Mesodermal cell (in vitro differentiated cells): ENCODE results near the gene SLC25A1.
"Not testable (repeated sequence)": the region's sequence is repeated elsewhere in the genome, so short reads cannot be mapped to it uniquely, and the experiment has no call there.

Experiments
- H3K27ac ChIP-seq: 2 replicates; pipeline ENCODE4 v1.7.0; 2013; ENCODE audit warnings: mild to moderate bottlenecking, low read depth, low read length, moderate library complexity; ENCODE audit not compliant: severe bottlenecking
- H3K36me3 ChIP-seq: 2 replicates; pipeline ENCODE4 v1.7.1; 2013; ENCODE audit warnings: mild to moderate bottlenecking, low read length, moderate library complexity; ENCODE audit not compliant: control insufficient read depth, insufficient read depth
- H3K4me1 ChIP-seq: one replicate; pipeline ENCODE4 v1.7.1; 2013; ENCODE audit warnings: mild to moderate bottlenecking, low read length; ENCODE audit not compliant: insufficient read depth, control insufficient read depth, poor library complexity, severe bottlenecking
- H3K4me3 ChIP-seq: 2 replicates; pipeline ENCODE4 v1.7.0; 2013; ENCODE audit warnings: low read length, control low read depth, mild to moderate bottlenecking; ENCODE audit not compliant: insufficient read depth, poor library complexity, severe bottlenecking; ENCODE audit errors: extremely low read depth
- H3K9me3 ChIP-seq: 2 replicates; pipeline ENCODE4 v1.7.1; 2013; ENCODE audit warnings: mild to moderate bottlenecking, low read length, moderate library complexity; ENCODE audit not compliant: control insufficient read depth
- WGBS, 2 experiments: methylation state at CpG; one replicate each; pipeline ENCODE4 v1.1.5; 2013; ENCODE audit warnings: missing lambda C conversion rate in 2 of 2; ENCODE audit not compliant: insufficient coverage in 2 of 2; 5-methylcytosine and 5-hydroxymethylcytosine counted together

SLC25A1 gene

GRCh38 chr22:19156109-19156508 is 22.4 kb downstream of the SLC25A1 start:
- H3K4me3 ChIP-seq, H3K9me3 ChIP-seq, H3K4me1 ChIP-seq, H3K36me3 ChIP-seq, H3K27ac ChIP-seq: not testable (repeated sequence)
- 84 to 95% methylated on average over 4 to 9 of the region's 9 CpGs for WGBS, 2 experiments

- no peak overlapping the region for H3K27ac ChIP-seq
- no peaks in the 10 kb centered on the region for H3K4me1 ChIP-seq
- H3K9me3 ChIP-seq, result no peaks in the 10 kb centered on the region
- no peaks in the 10 kb centered on the region for H3K36me3 ChIP-seq
- WGBS, 2 experiments, result 60 to 62% methylated on average over 8 to 9 of the region's 11 CpGs
- no peak overlapping the region for H3K4me3 ChIP-seq
Measured at GRCh38 chr22:19152942-19153883, 25.3 kb downstream of the SLC25A1 start.

- 64 to 65% methylated on average over 7 to 9 of the region's 10 CpGs for WGBS, 2 experiments
- Histone ChIP-seq H3K9me3 (no peaks in the 10 kb centered on the region), H3K27ac (no peak overlapping the region)
Measured at GRCh38 chr22:19151329-19152191, 27.0 kb downstream of the SLC25A1 start.

GRCh38 chr22:19150482-19151328 is 27.8 kb downstream of the SLC25A1 start:
- H3K4me1 ChIP-seq, result no peaks in the 10 kb centered on the region
- H3K9me3 ChIP-seq, result no peaks in the 10 kb centered on the region
- no peak overlapping the region for H3K4me3 ChIP-seq
- H3K36me3 ChIP-seq, result no peaks in the 10 kb centered on the region
- 22 to 26% methylated on average over 54 to 55 of the region's 68 CpGs for WGBS, 2 experiments
- H3K27ac ChIP-seq, result no peak overlapping the region

More at GRCh38 chr22:19151329-19152191, 27.0 kb downstream of the SLC25A1 start:
- Histone ChIP-seq H3K4me3 (no peak overlapping the region), H3K36me3 (no peaks in the 10 kb centered on the region), H3K4me1 (no peaks in the 10 kb centered on the region)

- no peaks in the 10 kb centered on the region for H3K9me3 ChIP-seq
- no peaks in the 10 kb centered on the region for H3K36me3 ChIP-seq
- WGBS, 2 experiments, result 3% methylated on average over 36 to 52 of the region's 59 CpGs
- H3K4me3 ChIP-seq, result peak within 1 kb of the TSS; percentile 11
- H3K4me1 ChIP-seq, result no peaks in the 10 kb centered on the region
- no peak within 1 kb of the TSS for H3K27ac ChIP-seq
Measured at GRCh38 chr22:19149991-19150390, 28.5 kb downstream of the SLC25A1 start, which contains the start of gene GSC2. TSS of gene GSC2 (minus strand) at chr22:19150292. CDS start at chr22:19150283, 9 bp downstream.

GRCh38 chr22:19149047-19149883 is 29.3 kb downstream of the SLC25A1 start:
- H3K36me3 ChIP-seq, result no peaks in the 10 kb centered on the region
- no peak overlapping the region for H3K27ac ChIP-seq
- WGBS, 2 experiments, result 14 to 15% methylated on average over 74 to 81 of the region's 92 CpGs
- peak overlapping the region; percentile 11 for H3K4me3 ChIP-seq
- H3K4me1 ChIP-seq, result no peaks in the 10 kb centered on the region
- no peaks in the 10 kb centered on the region for H3K9me3 ChIP-seq

- Histone ChIP-seq H3K36me3 (no peaks in the 10 kb centered on the region), H3K4me1 (no peaks in the 10 kb centered on the region), H3K27ac (no peak overlapping the region), H3K9me3 (no peaks in the 10 kb centered on the region), H3K4me3 (no peak overlapping the region)
- WGBS, 2 experiments, result 74 to 79% methylated on average over 26 to 30 of the region's 33 CpGs
Measured at GRCh38 chr22:19148417-19149046, 30.0 kb downstream of the SLC25A1 start.

GRCh38 chr22:19147195-19147780 is 31.2 kb downstream of the SLC25A1 start:
- Histone ChIP-seq H3K27ac (no peak overlapping the region), H3K4me1 (no peaks in the 10 kb centered on the region), H3K4me3 (no peak overlapping the region), H3K36me3 (peaks cover 4% of the 10 kb centered on the region), H3K9me3 (no peaks in the 10 kb centered on the region)
- 23 to 27% methylated on average over 8 to 9 of the region's 9 CpGs for WGBS, 2 experiments
